ENCODE results near the gene CAPN9.

GRCh38 chr1:230826166-230826875 is 79.1 kb downstream of the CAPN9 start:
- TF ChIP-seq CTCF (IDR thresholded peaks at IDR 0.05): no peak
- TF ChIP-seq POLR2A (IDR thresholded peaks at IDR 0.05): no peak
